Chondrocyte (in vitro differentiated cells): Measurements from ENCODE around the gene PRR35. TPM values are rescaled to one million over a fixed set of nuclear protein-coding genes. Genes with fewer than 3 reads are reported as not detected.
A peak's percentile ranks its signal among the peaks of the same experiment; 100 is the strongest.

Experiments
- DNase-seq: peaks from one replicate; pipeline ENCODE4 v3.0.0; 2021; ENCODE audit warnings: mixed read lengths, low spot score
- H3K27ac Mint-ChIP-seq: one replicate; pipeline ENCODE4 v1.8.0; 2021; ENCODE audit warnings: mild to moderate bottlenecking, moderate library complexity, mixed read lengths; ENCODE audit not compliant: unreplicated experiment
- H3K27me3 Mint-ChIP-seq: 2 replicates; pipeline ENCODE4 v1.8.0; 2021; ENCODE audit warnings: low read depth, mixed read lengths
- H3K36me3 Mint-ChIP-seq: 2 replicates; pipeline ENCODE4 v1.8.0; 2021; ENCODE audit warnings: low read depth, mixed read lengths
- H3K4me1 Mint-ChIP-seq: 2 replicates; pipeline ENCODE4 v1.8.0; 2021; ENCODE audit warnings: low read depth, mild to moderate bottlenecking, mixed read lengths
- H3K4me3 Mint-ChIP-seq: one replicate; pipeline ENCODE4 v1.8.0; 2021; ENCODE audit warnings: mild to moderate bottlenecking, moderate library complexity, mixed read lengths; ENCODE audit not compliant: unreplicated experiment
- H3K9me3 Mint-ChIP-seq: 2 replicates; pipeline ENCODE4 v1.8.0; 2021; ENCODE audit warnings: low read depth, mixed read lengths
- total RNA-seq: library from RNA; stranded (reverse); gene quantifications from 3 replicates; pipeline ENCODE4 v1.2.1, GENCODE V29; 2021
- TF ChIP-seq, protein P1 (sequence below): fragments of 200-600 bp; sonication (generic); IDR thresholded peaks from 2 replicates; pipeline ENCODE4 v1.5.0; 2021; ENCODE audit warnings: antibody characterized with exemption, mild to moderate bottlenecking, moderate library complexity

The PRR35 gene
- total RNA-seq, 1 donor from 2014 or later: not detected

DNA sequence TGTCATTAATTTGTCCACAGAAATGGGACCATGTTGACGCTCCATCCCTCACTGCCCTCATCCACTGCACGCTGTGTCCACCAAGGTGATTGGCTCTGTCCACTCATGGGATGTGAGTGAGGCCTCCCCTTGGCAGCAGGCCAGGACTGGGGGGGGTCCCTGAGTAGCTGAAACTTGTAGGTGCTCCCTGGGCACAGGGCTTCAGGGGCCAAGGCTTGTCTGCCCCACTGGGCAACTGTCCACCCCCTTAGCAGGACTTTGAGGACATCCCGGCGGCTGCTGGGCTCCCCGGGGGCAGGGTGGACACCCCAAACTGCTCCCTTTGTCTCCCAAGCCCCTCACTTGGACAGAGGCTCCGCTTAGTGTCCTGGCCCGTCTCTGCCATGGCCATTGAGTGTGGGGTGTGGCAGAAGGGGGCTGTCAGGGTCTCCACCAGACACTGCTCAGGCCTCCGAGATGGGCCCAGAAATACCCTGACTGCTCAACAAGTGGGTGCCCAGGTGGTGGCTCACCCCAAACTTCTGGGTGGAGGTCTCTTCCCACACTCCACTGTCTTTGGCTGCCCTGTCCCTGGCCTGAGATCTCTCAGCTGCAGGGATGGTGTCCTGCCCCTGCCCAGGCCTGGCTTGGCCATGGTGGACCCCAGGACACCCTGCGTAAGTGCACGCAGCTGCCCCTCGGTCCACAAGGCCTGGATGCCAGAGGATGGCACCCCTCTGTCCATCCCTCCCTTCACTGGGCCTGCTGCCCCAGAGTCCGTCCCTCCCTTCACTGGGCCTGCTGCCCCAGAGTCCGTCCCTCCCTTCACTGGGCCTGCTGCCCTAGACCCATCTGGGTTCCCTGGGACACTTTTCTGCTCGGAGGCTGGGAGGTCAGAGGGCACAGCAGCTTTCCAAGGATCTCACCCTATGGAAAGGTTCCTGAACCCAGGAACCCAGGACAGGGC, 26.7 kb downstream of the PRR35 start:
- Mint-ChIP-seq H3K4me3 (peak overlapping the region; percentile 95), H3K27me3 (no peaks in the 10 kb centered on the region), H3K27ac (peak overlapping the region; percentile 82), H3K36me3 (no peaks in the 10 kb centered on the region), H3K9me3 (no peaks in the 10 kb centered on the region), H3K4me1 (peaks cover 39% of the 10 kb centered on the region)
- no peak for DNase-seq
- TF ChIP-seq, protein P1, sequence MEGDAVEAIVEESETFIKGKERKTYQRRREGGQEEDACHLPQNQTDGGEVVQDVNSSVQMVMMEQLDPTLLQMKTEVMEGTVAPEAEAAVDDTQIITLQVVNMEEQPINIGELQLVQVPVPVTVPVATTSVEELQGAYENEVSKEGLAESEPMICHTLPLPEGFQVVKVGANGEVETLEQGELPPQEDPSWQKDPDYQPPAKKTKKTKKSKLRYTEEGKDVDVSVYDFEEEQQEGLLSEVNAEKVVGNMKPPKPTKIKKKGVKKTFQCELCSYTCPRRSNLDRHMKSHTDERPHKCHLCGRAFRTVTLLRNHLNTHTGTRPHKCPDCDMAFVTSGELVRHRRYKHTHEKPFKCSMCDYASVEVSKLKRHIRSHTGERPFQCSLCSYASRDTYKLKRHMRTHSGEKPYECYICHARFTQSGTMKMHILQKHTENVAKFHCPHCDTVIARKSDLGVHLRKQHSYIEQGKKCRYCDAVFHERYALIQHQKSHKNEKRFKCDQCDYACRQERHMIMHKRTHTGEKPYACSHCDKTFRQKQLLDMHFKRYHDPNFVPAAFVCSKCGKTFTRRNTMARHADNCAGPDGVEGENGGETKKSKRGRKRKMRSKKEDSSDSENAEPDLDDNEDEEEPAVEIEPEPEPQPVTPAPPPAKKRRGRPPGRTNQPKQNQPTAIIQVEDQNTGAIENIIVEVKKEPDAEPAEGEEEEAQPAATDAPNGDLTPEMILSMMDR: no peak

DNA sequence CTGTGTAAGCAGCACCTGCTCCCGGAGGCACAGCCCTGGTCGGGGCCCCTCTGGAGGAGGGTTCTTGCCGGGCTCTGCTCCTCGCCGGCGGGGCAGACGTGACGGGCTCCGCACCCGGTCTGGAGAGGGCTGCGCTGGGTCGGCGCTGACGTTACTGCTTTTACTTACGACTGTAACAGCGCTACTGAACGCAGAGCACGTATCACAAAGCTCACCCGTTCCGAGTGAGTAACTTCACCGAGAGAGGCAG, 28.4 kb downstream of the PRR35 start:
- no peaks in the 10 kb centered on the region for H3K36me3 Mint-ChIP-seq
- peak overlapping the region; percentile 95 for H3K4me3 Mint-ChIP-seq
- peaks cover 42% of the 10 kb centered on the region for H3K4me1 Mint-ChIP-seq
- peak overlapping the region; percentile 98 for H3K27ac Mint-ChIP-seq
- TF ChIP-seq, protein P1: no peak
- H3K9me3 Mint-ChIP-seq: no peaks in the 10 kb centered on the region
- no peak for DNase-seq
- no peaks in the 10 kb centered on the region for H3K27me3 Mint-ChIP-seq

DNA sequence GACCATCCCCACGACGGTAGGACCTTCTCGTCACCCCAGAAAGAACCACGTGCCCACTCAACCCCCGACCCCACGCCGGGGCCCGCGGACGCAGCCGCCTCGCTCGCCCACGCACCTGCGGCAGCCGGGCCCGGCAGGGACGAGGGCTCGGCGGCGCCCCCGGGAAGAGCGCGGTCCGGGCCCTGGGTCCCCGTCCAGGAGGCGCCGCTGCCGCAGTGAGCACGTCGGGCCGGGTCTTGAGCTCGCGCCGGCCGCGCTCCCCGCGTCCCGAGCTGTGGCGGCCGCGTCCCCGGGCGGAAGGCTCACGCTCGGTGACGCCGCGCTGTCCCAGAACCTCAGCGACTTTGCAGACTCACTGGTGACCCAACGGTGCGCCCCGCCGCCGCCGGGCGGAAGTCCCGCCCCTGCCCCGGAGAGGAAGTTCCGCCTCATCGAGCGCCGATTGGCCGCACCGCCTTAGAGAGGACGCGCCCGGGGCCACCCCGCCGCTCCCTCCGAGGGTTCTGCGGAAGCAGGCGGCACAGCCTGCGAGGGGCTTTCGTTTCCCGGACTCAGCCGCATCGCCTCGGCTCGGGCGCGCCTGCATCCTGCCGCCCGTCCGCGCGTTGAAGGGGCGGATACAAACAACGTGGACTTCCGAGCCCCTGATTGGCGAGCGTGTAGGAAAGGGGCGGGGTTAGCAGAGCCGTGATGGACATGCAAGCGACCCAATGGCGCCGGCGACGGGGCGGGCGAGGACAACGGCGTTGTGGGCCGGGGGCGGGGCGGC, 28.9 kb downstream of the PRR35 start:
- Mint-ChIP-seq H3K27me3 (no peaks in the 10 kb centered on the region), H3K4me3 (peak overlapping the region; percentile 95), H3K27ac (peak overlapping the region; percentile 100), H3K36me3 (no peaks in the 10 kb centered on the region), H3K9me3 (no peaks in the 10 kb centered on the region), H3K4me1 (peaks cover 42% of the 10 kb centered on the region)
- no peak for DNase-seq
- TF ChIP-seq, protein P1: no peak

DNA sequence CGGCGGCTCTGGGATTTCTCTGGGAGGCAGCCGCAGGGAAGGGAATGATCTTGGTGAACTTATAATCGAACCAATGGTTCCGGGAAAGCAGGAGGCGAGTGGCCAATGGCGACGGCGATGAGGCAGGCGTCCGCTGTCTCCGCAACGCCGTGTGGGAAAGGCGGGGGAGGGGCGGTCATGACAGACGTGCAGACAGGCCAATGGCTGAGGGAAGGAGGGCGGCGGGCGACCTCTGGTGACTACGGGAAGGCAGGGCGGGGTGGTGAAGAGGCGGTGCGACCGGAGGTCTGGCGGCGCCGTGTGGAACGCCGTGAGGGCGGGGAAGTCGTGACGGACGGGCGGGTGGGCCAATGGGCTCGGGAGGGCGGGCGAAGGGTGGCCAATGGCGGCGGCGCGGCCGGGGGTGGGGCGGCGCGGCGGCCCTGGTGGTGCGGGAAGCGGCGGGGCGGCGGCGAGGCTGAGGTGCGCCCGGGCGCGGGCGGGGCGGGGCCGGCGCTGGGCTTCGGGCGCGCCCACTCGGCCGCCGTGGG, 29.5 kb downstream of the PRR35 start, which contains the start of gene RAB40C:
RAB40C (plus strand) TSS at position 409 of the 530 bp plus-strand sequence. CDS start 226 bp downstream, outside the sequence.
- Mint-ChIP-seq H3K4me1 (peaks cover 42% of the 10 kb centered on the region), H3K27ac (peak within 1 kb of the TSS; percentile 100), H3K9me3 (no peaks in the 10 kb centered on the region), H3K36me3 (no peaks in the 10 kb centered on the region), H3K4me3 (peak within 1 kb of the TSS; percentile 95), H3K27me3 (no peaks in the 10 kb centered on the region)
- peak; percentile 100 for DNase-seq
- TF ChIP-seq, protein P1: no peak

DNA sequence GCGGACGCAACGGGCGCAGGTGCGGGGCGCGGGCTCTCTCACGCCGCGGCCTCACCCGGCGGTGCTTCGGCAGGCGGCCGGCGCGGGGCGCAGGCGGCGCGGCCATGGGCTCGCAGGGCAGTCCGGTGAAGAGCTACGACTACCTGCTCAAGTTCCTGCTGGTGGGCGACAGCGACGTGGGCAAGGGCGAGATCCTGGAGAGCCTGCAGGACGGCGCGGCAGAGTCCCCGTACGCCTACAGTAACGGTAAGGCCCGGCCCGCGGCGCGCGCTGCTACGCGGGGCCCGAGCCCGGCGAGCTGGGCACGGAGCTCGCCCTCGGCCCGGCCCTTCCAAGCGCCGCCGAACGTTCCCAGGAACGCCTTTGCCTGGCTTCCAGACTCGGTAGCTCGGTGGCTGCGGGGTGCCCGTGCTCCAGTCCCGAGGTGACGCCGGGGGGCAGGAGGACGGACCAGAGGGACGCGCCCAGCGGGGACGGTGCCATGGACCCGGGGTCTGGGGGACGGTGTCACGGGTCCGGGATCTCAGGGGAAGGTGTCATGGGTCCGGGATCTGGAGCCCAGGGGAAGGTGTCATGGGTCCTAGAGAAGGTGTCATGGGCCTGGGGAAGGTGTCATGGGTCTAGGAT, 30.1 kb downstream of the PRR35 start:
- no peaks in the 10 kb centered on the region for H3K36me3 Mint-ChIP-seq
- peak; percentile 89 for DNase-seq
- H3K27me3 Mint-ChIP-seq: no peaks in the 10 kb centered on the region
- H3K27ac Mint-ChIP-seq: peak overlapping the region; percentile 92
- peaks cover 42% of the 10 kb centered on the region for H3K4me1 Mint-ChIP-seq
- TF ChIP-seq, protein P1: peak; percentile 47
- no peaks in the 10 kb centered on the region for H3K9me3 Mint-ChIP-seq
- peak overlapping the region; percentile 93 for H3K4me3 Mint-ChIP-seq
